ENCODE results near the gene SYT17. TPM values are rescaled to one million over a fixed set of nuclear protein-coding genes. Genes with fewer than 3 reads are reported as not detected.

The SYT17 gene
- total RNA-seq, 2 experiments from 2014 or later, result 6.2 to 10.3 TPM

DNA sequence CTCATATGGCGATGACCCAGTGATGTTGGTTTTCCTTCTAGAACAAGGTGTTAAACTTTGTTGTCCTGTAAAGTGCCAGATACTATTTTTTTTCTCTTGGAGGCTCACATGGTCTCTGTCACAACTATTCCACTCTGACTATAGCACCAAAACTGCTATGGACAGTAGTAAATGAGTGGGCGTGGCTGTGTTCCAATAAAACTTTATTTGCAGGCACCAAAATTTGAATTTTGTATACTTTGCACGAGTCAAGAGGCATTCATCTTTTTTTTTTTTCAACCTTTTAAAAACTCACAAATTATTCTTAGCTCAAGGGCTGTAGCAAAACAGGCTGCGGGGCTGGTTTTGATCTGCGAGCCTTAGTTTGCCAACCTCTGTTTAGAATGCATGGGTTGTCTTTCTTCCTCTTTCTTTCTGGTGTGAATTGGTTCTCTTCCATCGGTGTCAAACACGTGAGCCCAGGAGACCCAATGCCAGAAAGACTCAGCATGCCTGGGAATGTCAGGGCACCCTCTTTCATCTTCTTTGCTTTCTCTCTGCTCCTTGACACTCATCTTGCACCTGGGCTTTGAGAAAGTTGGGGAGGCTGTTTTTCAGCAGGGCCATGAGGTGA, 2.1 kb downstream of the SYT17 start:
- no peak for TF ChIP-seq EZH2phosphoT487 (IDR thresholded peaks at IDR 0.05; ENCODE audit: borderline replicate concordance, low read depth, low read length)
- TF ChIP-seq, protein P1, sequence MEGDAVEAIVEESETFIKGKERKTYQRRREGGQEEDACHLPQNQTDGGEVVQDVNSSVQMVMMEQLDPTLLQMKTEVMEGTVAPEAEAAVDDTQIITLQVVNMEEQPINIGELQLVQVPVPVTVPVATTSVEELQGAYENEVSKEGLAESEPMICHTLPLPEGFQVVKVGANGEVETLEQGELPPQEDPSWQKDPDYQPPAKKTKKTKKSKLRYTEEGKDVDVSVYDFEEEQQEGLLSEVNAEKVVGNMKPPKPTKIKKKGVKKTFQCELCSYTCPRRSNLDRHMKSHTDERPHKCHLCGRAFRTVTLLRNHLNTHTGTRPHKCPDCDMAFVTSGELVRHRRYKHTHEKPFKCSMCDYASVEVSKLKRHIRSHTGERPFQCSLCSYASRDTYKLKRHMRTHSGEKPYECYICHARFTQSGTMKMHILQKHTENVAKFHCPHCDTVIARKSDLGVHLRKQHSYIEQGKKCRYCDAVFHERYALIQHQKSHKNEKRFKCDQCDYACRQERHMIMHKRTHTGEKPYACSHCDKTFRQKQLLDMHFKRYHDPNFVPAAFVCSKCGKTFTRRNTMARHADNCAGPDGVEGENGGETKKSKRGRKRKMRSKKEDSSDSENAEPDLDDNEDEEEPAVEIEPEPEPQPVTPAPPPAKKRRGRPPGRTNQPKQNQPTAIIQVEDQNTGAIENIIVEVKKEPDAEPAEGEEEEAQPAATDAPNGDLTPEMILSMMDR (conservative IDR thresholded peaks at IDR 0.05; ENCODE audit: low read length), result no peak
- Histone ChIP-seq H3K36me3 (ENCODE audit: insufficient read depth, low read length) (no peaks in the 10 kb centered on the region), H3K4me2 (ENCODE audit: low read length) (no peak overlapping the region), H3K4me3 (ENCODE audit: low read depth, low read length, poor library complexity, severe bottlenecking) (no peak overlapping the region), H3K9me2 (ENCODE audit: insufficient read depth, low read length) (no peaks in the 10 kb centered on the region), H3K79me2 (ENCODE audit: insufficient read depth, low read depth, low read length) (no peaks in the 10 kb centered on the region), H3K4me1 (ENCODE audit: insufficient read depth, low read length, poor library complexity, severe bottlenecking) (no peaks in the 10 kb centered on the region), H4K20me1 (ENCODE audit: insufficient read depth, low read length) (no peaks in the 10 kb centered on the region), H2AFZ (ENCODE audit: low read length) (no peak overlapping the region), H3K27ac (ENCODE audit: low read depth, low read length, poor library complexity, severe bottlenecking) (no peak overlapping the region), H3K9me3 (ENCODE audit: low read length) (no peaks in the 10 kb centered on the region)
- intact Hi-C loops (cut with micrococcal nuclease; ENCODE audit: unreplicated experiment), result no loop called here
- POLR2A ChIA-PET, result no interaction called here
- CTCF ChIA-PET (ENCODE audit: unreplicated experiment), result interaction anchor here (1.0 kb wide), 1 partner anchor 15 kb away, joined by 3 read pairs; no protein-coding TSS in a partner anchor
- DNase-seq (ENCODE audit: low spot score), result no peak
- no TSS peak for BruUV-seq (replicated peaks)

- no peak for TF ChIP-seq EZH2phosphoT487 (IDR thresholded peaks at IDR 0.05; ENCODE audit: borderline replicate concordance, low read depth, low read length)
- TF ChIP-seq, protein P1 (conservative IDR thresholded peaks at IDR 0.05; ENCODE audit: low read length), result no peak
- intact Hi-C loops (cut with micrococcal nuclease; ENCODE audit: unreplicated experiment), result no loop called here
- H3K4me3 ChIP-seq (ENCODE audit: low read depth, low read length, poor library complexity, severe bottlenecking), result no peak overlapping the region
- POLR2A ChIA-PET, result no interaction called here
- CTCF ChIA-PET (ENCODE audit: unreplicated experiment), result no interaction called here
- DNase-seq (ENCODE audit: low spot score), result no peak
- BruUV-seq (replicated peaks), result no TSS peak
- no peaks in the 10 kb centered on the region for H3K79me2 ChIP-seq (ENCODE audit: insufficient read depth, low read depth, low read length)
- no peaks in the 10 kb centered on the region for H3K36me3 ChIP-seq (ENCODE audit: insufficient read depth, low read length)
- H4K20me1 ChIP-seq (ENCODE audit: insufficient read depth, low read length), result no peaks in the 10 kb centered on the region
- H3K4me1 ChIP-seq (ENCODE audit: insufficient read depth, low read length, poor library complexity, severe bottlenecking), result no peaks in the 10 kb centered on the region
- no peak overlapping the region for H2AFZ ChIP-seq (ENCODE audit: low read length)
- H3K9me2 ChIP-seq (ENCODE audit: insufficient read depth, low read length), result no peaks in the 10 kb centered on the region
- no peak overlapping the region for H3K27ac ChIP-seq (ENCODE audit: low read depth, low read length, poor library complexity, severe bottlenecking)
- no peaks in the 10 kb centered on the region for H3K9me3 ChIP-seq (ENCODE audit: low read length)
- H3K4me2 ChIP-seq (ENCODE audit: low read length), result no peak overlapping the region
Observed at GRCh38 chr16:19172098-19172780, 4.2 kb downstream of the SYT17 start.

- intact Hi-C loops (cut with micrococcal nuclease; ENCODE audit: unreplicated experiment), result no loop called here
- H2AFZ ChIP-seq (ENCODE audit: low read length), result no peak overlapping the region
- no peaks in the 10 kb centered on the region for H3K79me2 ChIP-seq (ENCODE audit: insufficient read depth, low read depth, low read length)
- no peak overlapping the region for H3K4me3 ChIP-seq (ENCODE audit: low read depth, low read length, poor library complexity, severe bottlenecking)
- TF ChIP-seq EZH2phosphoT487 (IDR thresholded peaks at IDR 0.05; ENCODE audit: borderline replicate concordance, low read depth, low read length), result no peak
- TF ChIP-seq, protein P1 (conservative IDR thresholded peaks at IDR 0.05; ENCODE audit: low read length), result no peak
- no peaks in the 10 kb centered on the region for H4K20me1 ChIP-seq (ENCODE audit: insufficient read depth, low read length)
- no peak overlapping the region for H3K4me2 ChIP-seq (ENCODE audit: low read length)
- no peaks in the 10 kb centered on the region for H3K9me3 ChIP-seq (ENCODE audit: low read length)
- H3K9me2 ChIP-seq (ENCODE audit: insufficient read depth, low read length), result no peaks in the 10 kb centered on the region
- H3K4me1 ChIP-seq (ENCODE audit: insufficient read depth, low read length, poor library complexity, severe bottlenecking), result no peaks in the 10 kb centered on the region
- no peak for DNase-seq (ENCODE audit: low spot score)
- no peak overlapping the region for H3K27ac ChIP-seq (ENCODE audit: low read depth, low read length, poor library complexity, severe bottlenecking)
- CTCF ChIA-PET (ENCODE audit: unreplicated experiment), result no interaction called here
- no TSS peak for BruUV-seq (replicated peaks)
- POLR2A ChIA-PET, result no interaction called here
- no peaks in the 10 kb centered on the region for H3K36me3 ChIP-seq (ENCODE audit: insufficient read depth, low read length)
Observed at GRCh38 chr16:19173059-19173458, 5.0 kb downstream of the SYT17 start.
